ENCODE measurements around the gene NFKBIB. TPM values are rescaled to one million over a fixed set of nuclear protein-coding genes. Genes with fewer than 3 reads are reported as not detected.

Gene NFKBIB
- polyA plus RNA-seq, 1 of the 3 experiments (the other 2 are of a cell fraction), result 31.8 TPM

- TF ChIP-seq TAF1 (IDR thresholded peaks at IDR 0.05; ENCODE audit: borderline replicate concordance, low read depth, low read length) (no peak), RFX5 (IDR thresholded peaks at IDR 0.05; ENCODE audit: low read length) (no peak), SMC3 (IDR thresholded peaks at IDR 0.05; ENCODE audit: low read depth, low read length) (no peak), MXI1 (IDR thresholded peaks at IDR 0.05; ENCODE audit: low read depth, low read length) (no peak), NFIC (IDR thresholded peaks at IDR 0.05; ENCODE audit: borderline replicate concordance) (no peak)
Measured at GRCh38 chr19:38922482-38922881, 22.7 kb downstream of the NFKBIB start (continued).

GRCh38 chr19:38924388-38924787 is 24.6 kb downstream of the NFKBIB start:
- ChIA-PET CTCF (no interaction called here), POLR2A (no interaction called here)
- Histone ChIP-seq H3K9me2 (no peaks in the 10 kb centered on the region), H3K4me1 (ENCODE audit: control insufficient read depth in 1 of 2, insufficient read depth in 2 of 2, low read depth in 1 of 2, low read length in 1 of 2) (no peaks in the 10 kb centered on the region), H3K4me2 (no peak overlapping the region), H3K79me2 (ENCODE audit: insufficient read depth) (peaks cover 18% of the 10 kb centered on the region; the same call in 1 of the 2 replicates), H2AFZ (ENCODE audit: low read depth) (no peak overlapping the region), H3K27ac (ENCODE audit: low read depth in 2 of 2, low read length in 1 of 2) (no peak overlapping the region), H4K20me1 (ENCODE audit: insufficient read depth) (no peaks in the 10 kb centered on the region), H3K9me3 (no peaks in the 10 kb centered on the region), H3K36me3 (replicated peaks in 1 of 2; ENCODE audit: control insufficient read depth in 1 of 2, insufficient read depth in 2 of 2, low read length in 1 of 2) (peaks cover 12 to 17% of the 10 kb centered on the region in 2 experiments), H3K4me3 (ENCODE audit: low read depth in 2 of 2, low read length in 1 of 2) (no peak overlapping the region), H3F3A (replicated peaks; ENCODE audit: insufficient read depth) (peaks cover 3% of the 10 kb centered on the region), H3K9ac (no peak overlapping the region), H3K27me3 (ENCODE audit: insufficient read depth) (no peaks in the 10 kb centered on the region)
- WGBS (ENCODE audit: low lambda C conversion rate), result 88% methylated on average over 7 of the region's 7 CpGs
- TF ChIP-seq MAX (IDR thresholded peaks at IDR 0.05; ENCODE audit: low read depth), result no peak
- TF ChIP-seq CTCF (IDR thresholded peaks at IDR 0.05), result no peak
- TF ChIP-seq GATA2 (CRISPR knock-in tag; IDR thresholded peaks at IDR 0.05), result no peak
- no peak for TF ChIP-seq MEF2A (IDR thresholded peaks at IDR 0.05; ENCODE audit: borderline replicate concordance, low read depth)
- no peak for TF ChIP-seq CHD2 (IDR thresholded peaks at IDR 0.05; ENCODE audit: low read length, partially characterized antibody)
- TF ChIP-seq USF1 (IDR thresholded peaks at IDR 0.05; ENCODE audit: borderline replicate concordance, low read depth), result no peak
- no peak for TF ChIP-seq ELF1 (IDR thresholded peaks at IDR 0.05)
- TF ChIP-seq MXI1 (IDR thresholded peaks at IDR 0.05; ENCODE audit: low read depth, low read length), result no peak
- no peak for TF ChIP-seq NFIC (IDR thresholded peaks at IDR 0.05; ENCODE audit: borderline replicate concordance)
- TF ChIP-seq PBX3 (IDR thresholded peaks at IDR 0.05), result no peak
- TF ChIP-seq SIN3A (IDR thresholded peaks at IDR 0.05; ENCODE audit: borderline replicate concordance, low read depth, low read length), result no peak
- TF ChIP-seq FOXJ3 (CRISPR knock-in tag; IDR thresholded peaks at IDR 0.05), result no peak
- TF ChIP-seq RXRA (IDR thresholded peaks at IDR 0.05; ENCODE audit: borderline replicate concordance, low read depth), result no peak
- TF ChIP-seq TAF1 (IDR thresholded peaks at IDR 0.05; ENCODE audit: borderline replicate concordance, low read depth, low read length), result no peak
- TF ChIP-seq IRF3 (IDR thresholded peaks at IDR 0.05; ENCODE audit: low read depth, low read length), result no peak
- TF ChIP-seq TCF12 (IDR thresholded peaks at IDR 0.05), result no peak
- no peak for TF ChIP-seq RAD21 (IDR thresholded peaks at IDR 0.05; ENCODE audit: low read length)
- no peak for TF ChIP-seq GABPA (IDR thresholded peaks at IDR 0.05; ENCODE audit: low read depth)
- DNase-seq, result no peak
